Measurements from ENCODE around the gene RNF213.

DNA sequence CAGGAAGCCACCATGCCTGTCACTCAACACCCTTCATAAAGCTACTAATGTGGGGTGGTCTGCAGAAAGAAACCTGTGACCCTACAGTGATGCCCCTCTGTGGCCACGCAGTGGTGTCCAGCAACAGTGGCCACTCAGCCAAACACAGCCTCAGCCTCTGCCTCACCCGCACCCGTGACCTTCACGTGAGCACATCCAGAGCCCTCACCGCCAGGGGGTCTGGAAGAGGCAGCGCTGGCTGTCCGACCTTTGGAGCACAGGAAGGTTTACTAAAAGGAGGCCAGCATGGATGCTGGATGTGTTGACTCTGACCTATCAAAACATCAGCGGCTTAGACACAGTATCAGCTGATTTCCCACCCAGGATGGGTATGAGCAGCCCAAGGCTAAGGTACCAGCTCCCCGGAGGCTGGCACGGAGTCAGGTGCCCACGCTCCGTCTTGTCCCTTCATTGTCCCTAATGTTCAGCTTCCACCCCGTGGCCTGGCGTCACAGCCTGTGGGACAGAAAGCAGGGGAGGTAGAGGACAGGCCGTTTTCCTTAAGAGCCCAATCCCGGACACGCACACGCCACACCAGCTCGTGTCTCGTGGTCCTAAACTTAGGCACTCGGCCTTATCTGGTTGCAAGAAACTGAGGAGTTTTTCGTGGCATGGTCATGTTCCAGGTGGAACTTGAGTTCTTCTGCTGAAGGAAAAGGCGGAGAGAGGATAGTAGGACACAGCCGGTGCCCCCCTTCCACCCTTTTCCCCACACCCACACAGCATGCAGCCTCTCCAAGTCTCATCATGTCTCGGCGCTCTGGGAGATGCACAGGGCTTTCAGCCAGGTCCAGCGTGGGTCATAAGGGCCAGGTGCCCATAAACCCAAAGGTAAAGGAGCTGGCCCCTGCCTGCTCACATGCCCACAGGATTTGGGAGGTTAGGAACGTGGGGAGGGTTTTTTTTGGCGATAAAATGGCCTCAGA, 104.6 kb downstream of the RNF213 start:
- TF ChIP-seq POLR2A (IDR thresholded peaks at IDR 0.05), result no peak
- TF ChIP-seq, protein P1, sequence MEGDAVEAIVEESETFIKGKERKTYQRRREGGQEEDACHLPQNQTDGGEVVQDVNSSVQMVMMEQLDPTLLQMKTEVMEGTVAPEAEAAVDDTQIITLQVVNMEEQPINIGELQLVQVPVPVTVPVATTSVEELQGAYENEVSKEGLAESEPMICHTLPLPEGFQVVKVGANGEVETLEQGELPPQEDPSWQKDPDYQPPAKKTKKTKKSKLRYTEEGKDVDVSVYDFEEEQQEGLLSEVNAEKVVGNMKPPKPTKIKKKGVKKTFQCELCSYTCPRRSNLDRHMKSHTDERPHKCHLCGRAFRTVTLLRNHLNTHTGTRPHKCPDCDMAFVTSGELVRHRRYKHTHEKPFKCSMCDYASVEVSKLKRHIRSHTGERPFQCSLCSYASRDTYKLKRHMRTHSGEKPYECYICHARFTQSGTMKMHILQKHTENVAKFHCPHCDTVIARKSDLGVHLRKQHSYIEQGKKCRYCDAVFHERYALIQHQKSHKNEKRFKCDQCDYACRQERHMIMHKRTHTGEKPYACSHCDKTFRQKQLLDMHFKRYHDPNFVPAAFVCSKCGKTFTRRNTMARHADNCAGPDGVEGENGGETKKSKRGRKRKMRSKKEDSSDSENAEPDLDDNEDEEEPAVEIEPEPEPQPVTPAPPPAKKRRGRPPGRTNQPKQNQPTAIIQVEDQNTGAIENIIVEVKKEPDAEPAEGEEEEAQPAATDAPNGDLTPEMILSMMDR (IDR thresholded peaks at IDR 0.05), result no peak
- no peak for TF ChIP-seq POLR2AphosphoS5 (IDR thresholded peaks at IDR 0.05)
- TF ChIP-seq EP300 (IDR thresholded peaks at IDR 0.05; ENCODE audit: low read depth), result no peak
